K562 (cell line): ENCODE measurements around the gene TMEM126B. TPM values are rescaled to one million over a fixed set of nuclear protein-coding genes. Genes with fewer than 3 reads are reported as not detected.

ENCODE experiments used
- BHLHE40 ChIP-seq: IDR thresholded peaks from 2 replicates; pipeline ENCODE4 v1.6.1; 2011; ENCODE audit warnings: low read length, improper control_type of control experiment
- CBX1 ChIP-seq: sonication (generic); IDR thresholded peaks from 2 replicates; pipeline ENCODE4 v1.6.1; 2016; ENCODE audit warnings: antibody characterized with exemption, low read depth, mild to moderate bottlenecking
- CREB1 ChIP-seq, 2 experiments: sonication (generic) in 1 of 2; formaldehyde crosslinking in 1 of 2; IDR thresholded peaks; 2 replicates each; pipeline versions ENCODE4 v1.6.1 to v1.8.0; 2012 to 2022; ENCODE audit warnings: inconsistent platforms in 1 of 2, mild to moderate bottlenecking in 1 of 2, missing genetic modification reagents in 1 of 2, moderate library complexity in 1 of 2
- ETV1 ChIP-seq: fragments of 450-650 bp; conservative IDR thresholded peaks from 2 replicates; pipeline ENCODE4 v1.6.1; 2016; ENCODE audit warnings: missing genetic modification characterization, control low read depth, low read depth, missing compliant biosample characterization
- GTF2F1 ChIP-seq: IDR thresholded peaks from 2 replicates; pipeline ENCODE4 v1.6.1; 2011; ENCODE audit warnings: low read depth, low read length, improper control_type of control experiment
- KDM1A ChIP-seq, 2 experiments: fragments of 450-650 bp; IDR thresholded peaks; 2 replicates each; pipeline ENCODE4 v1.6.1; 2016; ENCODE audit warnings: mild to moderate bottlenecking in 2 of 2
- KLF6 ChIP-seq: fragments of 250-450 bp; sonication (Bioruptor Pico); IDR thresholded peaks from 2 replicates; pipeline ENCODE4 v1.4.0; 2020; ENCODE audit warnings: mild to moderate bottlenecking, moderate library complexity, borderline replicate concordance
- MAFF ChIP-seq: IDR thresholded peaks from 2 replicates; pipeline ENCODE4 v1.6.1; 2012; ENCODE audit warnings: low read length, improper control_type of control experiment
- MAZ ChIP-seq, 2 experiments: fragments of 450-650 bp in 1 of 2; sonication (generic) in 1 of 2; formaldehyde crosslinking; IDR thresholded peaks in 1 of 2; conservative IDR thresholded peaks in 1 of 2; 2 replicates each; pipeline versions ENCODE4 v1.4.0 to v1.5.0; 2020; ENCODE audit warnings: mild to moderate bottlenecking in 1 of 2, missing genetic modification reagents in 1 of 2
- NEUROD1 ChIP-seq: fragments of 150-350 bp; IDR thresholded peaks from 2 replicates; pipeline ENCODE4 v1.6.1; 2014; ENCODE audit warnings: borderline replicate concordance, low read length, low read depth; ENCODE audit not compliant: partially characterized antibody
- NFRKB ChIP-seq: fragments of 450-650 bp; IDR thresholded peaks from 2 replicates; pipeline ENCODE4 v1.6.1; 2016; ENCODE audit warnings: low read depth
- PTTG1 ChIP-seq: fragments of 450-650 bp; IDR thresholded peaks from 2 replicates; pipeline ENCODE4 v1.6.1; 2016; ENCODE audit warnings: low read depth, mild to moderate bottlenecking, missing genetic modification characterization, missing compliant biosample characterization
- RBM25 ChIP-seq: fragments of 200-400 bp; formaldehyde crosslinking; IDR thresholded peaks from 2 replicates; pipeline ENCODE4 v1.6.1; 2018; ENCODE audit warnings: low read length, low read depth, moderate library complexity; ENCODE audit not compliant: severe bottlenecking
- SAFB ChIP-seq: fragments of 200-400 bp; formaldehyde crosslinking; IDR thresholded peaks from 2 replicates; pipeline ENCODE4 v1.6.1; 2017; ENCODE audit warnings: low read depth, low read length, borderline replicate concordance
- SRSF9 ChIP-seq: fragments of 200-400 bp; formaldehyde crosslinking; IDR thresholded peaks from 2 replicates; pipeline ENCODE4 v1.6.1; 2017; ENCODE audit warnings: low read depth, low read length, borderline replicate concordance
- U2AF1 ChIP-seq: fragments of 200-400 bp; formaldehyde crosslinking; optimal IDR thresholded peaks from 2 replicates; pipeline ENCODE3; 2017; ENCODE audit warnings: mild to moderate bottlenecking, low read depth, low read length, moderate library complexity
- XRCC5 ChIP-seq: fragments of 200-400 bp; formaldehyde crosslinking; IDR thresholded peaks from 2 replicates; pipeline ENCODE4 v1.6.1; 2017; ENCODE audit warnings: low read depth, mild to moderate bottlenecking, low read length
- ZNF431 ChIP-seq: sonication (generic); formaldehyde crosslinking; IDR thresholded peaks from 2 replicates; pipeline ENCODE4 v1.8.0; 2022; ENCODE audit warnings: mild to moderate bottlenecking, missing genetic modification reagents
- polyA plus RNA-seq, 8 experiments: library from polyadenylated mRNA; depleted of rRNA in 4 of 8; stranded (reverse) in 5 of 8; unstranded in 3 of 8; fragments of >200 nt; fragmentation: Nextera tagmentation in 2 of 8; fragmentation: Illumina TruSeq in 1 of 8; extraction: Ambion mirVana in 2 of 8; extraction: Trizol in 1 of 8; gene quantifications; 2 replicates each; pipeline versions ENCODE4 v1.2.1 to v1.2.3, GENCODE V29; 2011 to 2014; ENCODE audit warnings: inconsistent platforms in 1 of 8, missing spikeins in 1 of 8
- total RNA-seq, 7 experiments: library from RNA; depleted of rRNA in 6 of 7; stranded (reverse); fragments of >200 nt in 6 of 7; fragmentation: Illumina TruSeq in 2 of 7; extraction: Trizol in 2 of 7; gene quantifications; 2 replicates each; pipeline versions ENCODE4 v1.2.1 to v1.2.3, GENCODE V29; 2011 to 2021; ENCODE audit warnings: low replicate concordance in 1 of 7
- TF ChIP-seq, protein P1 (sequence below): sonication (generic); formaldehyde crosslinking; IDR thresholded peaks from 2 replicates; pipeline ENCODE4 v1.8.1; 2023; ENCODE audit warnings: missing genetic modification reagents, mild to moderate bottlenecking, borderline replicate concordance
- TF ChIP-seq, protein P2 (sequence below), 2 experiments: fragments of 450-650 bp; IDR thresholded peaks; 2 replicates each; pipeline ENCODE4 v1.6.1; 2016
- TF ChIP-seq, protein P3 (sequence below): sonication (generic); formaldehyde crosslinking; IDR thresholded peaks from 2 replicates; pipeline ENCODE4 v1.8.0; 2022; ENCODE audit warnings: mild to moderate bottlenecking, missing genetic modification reagents

The TMEM126B gene
- total and polyA plus RNA-seq, 9 of the 15 experiments (the other 6 are each of a cell fraction or from before 2014, with no cell fraction given): 85.5 to 226 (median 164) TPM

DNA sequence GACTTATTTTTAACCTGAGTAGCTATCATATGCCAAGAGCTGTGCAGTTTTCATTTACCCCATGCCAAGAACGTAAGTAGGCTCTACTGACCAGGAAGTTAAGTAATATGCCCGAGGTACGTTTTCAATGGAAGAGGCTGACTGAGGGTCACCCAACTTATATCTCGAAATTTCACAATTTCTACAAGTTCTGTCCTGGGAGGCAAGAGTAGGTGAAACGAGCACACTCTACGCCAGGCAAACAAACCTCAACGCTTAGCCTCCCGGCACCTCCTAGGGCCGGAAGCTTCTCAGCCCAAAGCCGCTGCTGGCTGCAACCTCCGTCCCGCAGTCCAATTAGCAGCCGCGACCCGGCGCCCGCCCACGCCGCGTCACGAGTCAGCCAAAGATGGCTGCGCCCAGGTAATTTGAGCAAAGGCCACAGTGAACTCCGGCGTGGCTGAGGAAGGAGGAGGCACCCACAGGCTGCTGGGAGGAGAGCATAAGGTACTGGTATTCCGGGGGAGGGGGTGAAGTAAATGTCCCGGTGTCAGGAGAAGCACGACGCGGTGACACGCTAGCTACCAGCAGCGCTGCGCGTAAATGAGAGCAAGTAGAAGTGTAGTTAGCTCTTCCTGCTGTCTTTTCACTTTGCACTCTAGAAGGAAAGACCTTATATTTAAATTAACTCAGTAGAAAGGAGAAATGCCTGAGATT is 19.4 kb downstream of the TMEM126B start, which contains the start of gene TMEM126A (continued):
- TF ChIP-seq, protein P1, sequence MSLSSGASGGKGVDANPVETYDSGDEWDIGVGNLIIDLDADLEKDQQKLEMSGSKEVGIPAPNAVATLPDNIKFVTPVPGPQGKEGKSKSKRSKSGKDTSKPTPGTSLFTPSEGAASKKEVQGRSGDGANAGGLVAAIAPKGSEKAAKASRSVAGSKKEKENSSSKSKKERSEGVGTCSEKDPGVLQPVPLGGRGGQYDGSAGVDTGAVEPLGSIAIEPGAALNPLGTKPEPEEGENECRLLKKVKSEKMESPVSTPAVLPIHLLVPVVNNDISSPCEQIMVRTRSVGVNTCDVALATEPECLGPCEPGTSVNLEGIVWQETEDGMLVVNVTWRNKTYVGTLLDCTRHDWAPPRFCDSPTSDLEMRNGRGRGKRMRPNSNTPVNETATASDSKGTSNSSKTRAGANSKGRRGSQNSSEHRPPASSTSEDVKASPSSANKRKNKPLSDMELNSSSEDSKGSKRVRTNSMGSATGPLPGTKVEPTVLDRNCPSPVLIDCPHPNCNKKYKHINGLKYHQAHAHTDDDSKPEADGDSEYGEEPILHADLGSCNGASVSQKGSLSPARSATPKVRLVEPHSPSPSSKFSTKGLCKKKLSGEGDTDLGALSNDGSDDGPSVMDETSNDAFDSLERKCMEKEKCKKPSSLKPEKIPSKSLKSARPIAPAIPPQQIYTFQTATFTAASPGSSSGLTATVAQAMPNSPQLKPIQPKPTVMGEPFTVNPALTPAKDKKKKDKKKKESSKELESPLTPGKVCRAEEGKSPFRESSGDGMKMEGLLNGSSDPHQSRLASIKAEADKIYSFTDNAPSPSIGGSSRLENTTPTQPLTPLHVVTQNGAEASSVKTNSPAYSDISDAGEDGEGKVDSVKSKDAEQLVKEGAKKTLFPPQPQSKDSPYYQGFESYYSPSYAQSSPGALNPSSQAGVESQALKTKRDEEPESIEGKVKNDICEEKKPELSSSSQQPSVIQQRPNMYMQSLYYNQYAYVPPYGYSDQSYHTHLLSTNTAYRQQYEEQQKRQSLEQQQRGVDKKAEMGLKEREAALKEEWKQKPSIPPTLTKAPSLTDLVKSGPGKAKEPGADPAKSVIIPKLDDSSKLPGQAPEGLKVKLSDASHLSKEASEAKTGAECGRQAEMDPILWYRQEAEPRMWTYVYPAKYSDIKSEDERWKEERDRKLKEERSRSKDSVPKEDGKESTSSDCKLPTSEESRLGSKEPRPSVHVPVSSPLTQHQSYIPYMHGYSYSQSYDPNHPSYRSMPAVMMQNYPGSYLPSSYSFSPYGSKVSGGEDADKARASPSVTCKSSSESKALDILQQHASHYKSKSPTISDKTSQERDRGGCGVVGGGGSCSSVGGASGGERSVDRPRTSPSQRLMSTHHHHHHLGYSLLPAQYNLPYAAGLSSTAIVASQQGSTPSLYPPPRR (CRISPR knock-in tag): no peak
- TF ChIP-seq MAZ (CRISPR knock-in tag; conservative IDR thresholded peaks at IDR 0.05 in 1 of 2, IDR thresholded peaks at IDR 0.05 in 1 of 2) (peak; percentile 63 to 86), PTTG1 (tag) (no peak), GTF2F1 (peak; percentile 66; the same call in 1 of the 2 replicates), ZNF431 (CRISPR knock-in tag) (peak; percentile 64), KLF6 (no peak), MAFF (no peak), SRSF9 (no peak), ETV1 (tag) (peak; percentile 95), BHLHE40 (peak; percentile 39; the same call in 1 of the 2 replicates), CREB1 (IDR thresholded peaks at IDR 0.05) (peak; percentile 83), CREB1 (CRISPR knock-in tag; IDR thresholded peaks at IDR 0.05) (peak; percentile 89), XRCC5 (0 out of 2 replicates have a peak, but pooled peaks have one; percentile 42), CBX1 (no peak), SAFB (no peak), RBM25 (no peak), NEUROD1 (no peak), KDM1A (IDR thresholded peaks at IDR 0.05) (no peak), NFRKB (peak; percentile 80), U2AF1 (no peak)
- TF ChIP-seq, protein P2, sequence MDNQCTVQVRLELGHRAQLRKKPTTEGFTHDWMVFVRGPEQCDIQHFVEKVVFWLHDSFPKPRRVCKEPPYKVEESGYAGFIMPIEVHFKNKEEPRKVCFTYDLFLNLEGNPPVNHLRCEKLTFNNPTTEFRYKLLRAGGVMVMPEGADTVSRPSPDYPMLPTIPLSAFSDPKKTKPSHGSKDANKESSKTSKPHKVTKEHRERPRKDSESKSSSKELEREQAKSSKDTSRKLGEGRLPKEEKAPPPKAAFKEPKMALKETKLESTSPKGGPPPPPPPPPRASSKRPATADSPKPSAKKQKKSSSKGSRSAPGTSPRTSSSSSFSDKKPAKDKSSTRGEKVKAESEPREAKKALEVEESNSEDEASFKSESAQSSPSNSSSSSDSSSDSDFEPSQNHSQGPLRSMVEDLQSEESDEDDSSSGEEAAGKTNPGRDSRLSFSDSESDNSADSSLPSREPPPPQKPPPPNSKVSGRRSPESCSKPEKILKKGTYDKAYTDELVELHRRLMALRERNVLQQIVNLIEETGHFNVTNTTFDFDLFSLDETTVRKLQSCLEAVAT (IDR thresholded peaks at IDR 0.05): 0 out of 4 replicates have a peak, but pooled peaks of 1 of the 2 experiments have one; percentile 5
- TF ChIP-seq, protein P3, sequence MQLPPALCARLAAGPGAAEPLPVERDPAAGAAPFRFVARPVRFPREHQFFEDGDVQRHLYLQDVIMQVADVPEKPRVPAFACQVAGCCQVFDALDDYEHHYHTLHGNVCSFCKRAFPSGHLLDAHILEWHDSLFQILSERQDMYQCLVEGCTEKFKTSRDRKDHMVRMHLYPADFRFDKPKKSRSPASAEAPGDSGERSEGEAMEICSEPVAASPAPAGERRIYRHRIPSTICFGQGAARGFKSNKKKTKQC (CRISPR knock-in tag): peak; percentile 79; the same call in 1 of the 2 replicates
